ENCODE data around the gene NSG1. TPM values are rescaled to one million over a fixed set of nuclear protein-coding genes. Genes with fewer than 3 reads are reported as not detected.
"Not testable (repeated sequence)": the region's sequence is repeated elsewhere in the genome, so short reads cannot be mapped to it uniquely, and the experiment has no call there.

Gene NSG1, protein sequence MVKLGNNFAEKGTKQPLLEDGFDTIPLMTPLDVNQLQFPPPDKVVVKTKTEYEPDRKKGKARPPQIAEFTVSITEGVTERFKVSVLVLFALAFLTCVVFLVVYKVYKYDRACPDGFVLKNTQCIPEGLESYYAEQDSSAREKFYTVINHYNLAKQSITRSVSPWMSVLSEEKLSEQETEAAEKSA
- total RNA-seq (2014; rRNA removed; shearing (Covaris generic)) = not detected in 2 replicates

GRCh38 chr4:4386736-4387392 lies at the start of gene NSG1:
Gene NSG1 (plus strand): TSS chr4:4387102. CDS start chr4:4387630, 528 bp downstream.
- no peaks in the 10 kb centered on the region for H3K36me3 ChIP-seq
- no peaks in the 10 kb centered on the region for H3K4me1 ChIP-seq
- no peak within 1 kb of the TSS for H3K4me3 ChIP-seq
- H3K9me3 ChIP-seq (replicated peaks) = no peaks in the 10 kb centered on the region
- no peak for DNase-seq
- H3K27me3 ChIP-seq = peaks cover 4% of the 10 kb centered on the region; the same call in 1 of the 2 replicates
- H3K27ac ChIP-seq = no peak within 1 kb of the TSS

DNA sequence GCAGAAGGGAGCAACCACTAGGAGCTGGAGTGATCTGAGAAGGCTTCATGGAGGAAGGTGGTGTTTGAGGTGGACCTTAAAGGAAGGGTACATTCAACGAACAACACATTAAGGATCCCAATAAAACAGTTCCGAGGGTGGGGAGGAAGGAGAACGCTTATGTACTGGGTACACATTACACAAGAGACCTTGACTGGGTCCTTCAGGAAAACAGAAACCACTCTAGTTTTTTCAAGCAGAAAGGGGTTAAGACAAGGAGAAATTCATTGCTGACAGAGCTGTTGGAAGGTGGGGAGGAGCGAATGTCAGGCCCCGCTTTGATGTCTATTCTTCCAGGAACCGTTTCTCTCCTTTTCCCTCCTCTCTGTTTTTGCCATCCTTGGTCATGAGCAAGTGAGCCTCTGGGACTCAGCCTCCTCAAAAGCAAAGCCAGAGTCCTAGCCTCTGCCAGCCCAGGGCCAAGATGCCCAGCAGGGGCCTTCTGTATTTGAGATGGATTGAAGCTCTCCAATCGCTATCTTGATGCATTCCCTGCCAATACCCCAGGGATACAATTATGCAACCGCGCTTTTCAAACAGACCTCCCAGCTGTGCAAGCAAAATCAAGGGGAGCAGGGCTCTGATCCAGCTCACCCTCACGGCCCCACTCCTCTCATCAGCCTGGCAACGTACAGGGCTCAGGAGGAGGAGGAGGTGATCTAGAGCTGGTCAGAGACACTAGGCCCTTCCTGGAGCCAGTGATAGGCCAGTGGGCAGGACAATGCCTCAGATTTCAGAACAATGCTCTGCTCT lies 48.5 kb upstream of the NSG1 start:
- Histone ChIP-seq H3K9me3 (replicated peaks) (no peaks in the 10 kb centered on the region), H3K36me3 (no peaks in the 10 kb centered on the region), H3K4me3 (no peak overlapping the region), H3K27ac (no peak overlapping the region), H3K27me3 (peaks cover 6% of the 10 kb centered on the region; the same call in 1 of the 2 replicates), H3K4me1 (no peaks in the 10 kb centered on the region)
- DNase-seq = no peak

- Histone ChIP-seq H3K27me3 (peaks cover 6% of the 10 kb centered on the region; the same call in 1 of the 2 replicates), H3K9me3 (replicated peaks) (no peaks in the 10 kb centered on the region), H3K36me3 (no peaks in the 10 kb centered on the region), H3K27ac (no peak overlapping the region), H3K4me1 (no peaks in the 10 kb centered on the region), H3K4me3 (no peak overlapping the region)
- DNase-seq = no peak
Observed at GRCh38 chr4:4339504-4340085, 47.3 kb upstream of the NSG1 start.

GRCh38 chr4:4341861-4342650 lies 44.8 kb upstream of the NSG1 start:
- DNase-seq = no peak
- H3K4me3 ChIP-seq = no peak overlapping the region
- no peak overlapping the region for H3K27ac ChIP-seq
- H3K36me3 ChIP-seq = no peaks in the 10 kb centered on the region
- H3K27me3 ChIP-seq = peaks cover 9% of the 10 kb centered on the region; the same call in 1 of the 2 replicates
- no peaks in the 10 kb centered on the region for H3K4me1 ChIP-seq
- H3K9me3 ChIP-seq (replicated peaks) = no peaks in the 10 kb centered on the region

DNA sequence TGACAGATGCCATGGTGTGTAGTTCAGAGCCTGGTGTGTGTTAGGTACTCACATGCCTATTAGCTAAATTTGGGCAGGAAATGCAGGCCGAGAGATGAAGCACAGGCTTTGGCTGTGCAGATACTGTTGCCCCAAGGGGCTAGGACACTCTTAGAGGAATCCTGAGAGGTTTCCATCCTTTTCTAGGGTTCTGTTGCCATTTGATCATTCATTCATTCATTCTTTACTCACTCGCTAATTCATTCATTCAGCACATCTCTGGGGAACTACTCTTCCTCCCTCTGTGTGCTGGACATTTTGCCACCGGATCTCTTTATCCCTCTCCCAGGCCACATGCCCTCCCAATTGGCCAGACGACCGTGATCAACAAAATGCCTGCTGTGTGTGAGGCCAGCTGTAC lies 43.9 kb upstream of the NSG1 start:
- DNase-seq = no peak
- Histone ChIP-seq H3K27me3 (peaks cover 9% of the 10 kb centered on the region; the same call in 1 of the 2 replicates), H3K27ac (no peak overlapping the region), H3K9me3 (replicated peaks) (no peaks in the 10 kb centered on the region), H3K4me1 (no peaks in the 10 kb centered on the region), H3K4me3 (no peak overlapping the region), H3K36me3 (no peaks in the 10 kb centered on the region)

DNA sequence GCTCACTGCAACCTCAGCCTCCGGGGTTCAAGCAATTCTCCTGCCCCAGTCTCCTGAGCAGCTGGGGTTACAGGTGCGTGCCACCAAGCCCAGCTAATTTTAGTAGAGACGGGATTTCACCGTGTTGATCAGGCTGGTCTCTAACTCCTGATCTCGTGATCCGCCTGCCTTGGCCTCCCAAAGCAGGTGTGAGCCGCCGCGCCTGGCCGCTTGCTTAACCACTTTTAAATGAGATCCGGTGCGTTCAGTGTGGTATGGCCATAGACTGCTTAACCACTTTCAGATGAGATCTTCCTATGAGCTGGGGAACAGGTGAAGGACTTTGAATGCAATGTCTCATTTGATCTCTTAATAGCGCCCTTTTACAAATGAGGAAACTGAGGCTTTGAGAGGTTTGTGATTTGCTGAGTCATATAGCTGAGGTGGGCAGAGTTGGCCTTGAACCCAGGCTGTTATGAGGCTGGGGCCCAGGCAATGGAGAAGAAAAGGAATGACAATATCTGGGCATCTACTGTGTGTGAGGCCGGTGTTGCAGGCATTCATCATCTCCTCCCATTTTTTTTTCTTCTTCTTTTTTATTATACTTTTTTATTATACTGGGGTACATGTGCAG lies 41.9 kb upstream of the NSG1 start:
- Histone ChIP-seq H3K9me3 (replicated peaks) (no peaks in the 10 kb centered on the region), H3K36me3 (no peaks in the 10 kb centered on the region), H3K27me3 (peaks cover 9% of the 10 kb centered on the region; the same call in 1 of the 2 replicates), H3K4me3 (no peak overlapping the region), H3K4me1 (no peaks in the 10 kb centered on the region), H3K27ac (no peak overlapping the region)
- no peak for DNase-seq

DNA sequence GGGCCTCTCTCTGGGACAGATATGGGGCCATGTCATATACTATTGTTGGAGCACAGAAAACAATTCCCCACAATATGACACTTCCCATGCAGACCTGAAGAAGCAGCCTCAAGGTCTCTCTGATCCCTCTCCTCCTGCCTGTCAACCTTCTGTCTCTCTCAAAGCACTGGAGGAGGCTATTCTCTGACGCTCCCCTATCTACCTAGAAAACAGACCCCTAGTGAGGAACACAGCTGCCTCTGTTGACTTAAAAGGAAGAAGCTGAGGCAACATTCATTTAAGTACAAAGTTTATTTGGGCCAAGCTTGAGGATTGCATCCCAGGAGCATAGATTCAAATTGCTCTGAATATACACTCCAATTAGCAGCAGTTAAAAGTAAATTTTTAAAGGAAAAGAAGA lies 39.3 kb upstream of the NSG1 start:
- Histone ChIP-seq H3K9me3 (replicated peaks) (no peaks in the 10 kb centered on the region), H3K4me1 (no peaks in the 10 kb centered on the region), H3K4me3 (no peak overlapping the region), H3K27ac (no peak overlapping the region), H3K36me3 (no peaks in the 10 kb centered on the region), H3K27me3 (peaks cover 7% of the 10 kb centered on the region; the same call in 1 of the 2 replicates)
- no peak for DNase-seq

DNA sequence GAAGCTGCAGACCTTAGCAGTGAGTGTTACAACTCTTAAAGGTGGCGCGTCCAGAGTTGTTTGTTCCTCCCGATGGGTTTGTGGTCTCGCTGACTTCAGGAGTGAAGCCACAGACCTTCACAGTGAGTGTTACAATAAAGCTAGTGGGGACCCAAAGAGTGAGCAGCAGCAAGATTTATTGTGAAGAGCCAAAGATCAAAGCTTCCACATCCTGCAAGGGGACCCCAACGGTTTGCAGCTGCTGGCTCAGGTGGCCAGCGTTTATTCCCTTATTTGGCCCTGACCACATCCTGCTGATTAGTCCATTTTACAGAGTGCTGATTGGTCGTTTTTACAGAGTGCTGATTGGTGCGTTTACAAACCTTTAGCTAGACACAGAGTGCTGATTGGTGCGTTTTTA lies 38.3 kb upstream of the NSG1 start:
- peak in 1 of 2 experiments; percentile 13 for DNase-seq
- H3K36me3 ChIP-seq; H3K27ac ChIP-seq; H3K4me1 ChIP-seq; H3K9me3 ChIP-seq (replicated peaks); H3K4me3 ChIP-seq; H3K27me3 ChIP-seq: not testable (repeated sequence)

- Histone ChIP-seq H3K27me3 (0 out of 2 replicates have a peak, but pooled peaks cover 3% of the 10 kb centered on the region), H3K9me3 (replicated peaks) (no peaks in the 10 kb centered on the region), H3K27ac (no peak overlapping the region), H3K36me3 (no peaks in the 10 kb centered on the region), H3K4me1 (no peaks in the 10 kb centered on the region), H3K4me3 (no peak overlapping the region)
- no peak for DNase-seq
Observed at GRCh38 chr4:4349867-4350266, 37.0 kb upstream of the NSG1 start.

GRCh38 chr4:4350909-4351308 lies 36.0 kb upstream of the NSG1 start:
- Histone ChIP-seq H3K4me1 (no peaks in the 10 kb centered on the region), H3K27ac (no peak overlapping the region), H3K4me3 (no peak overlapping the region), H3K27me3 (peaks cover 10% of the 10 kb centered on the region; the same call in 1 of the 2 replicates), H3K9me3 (replicated peaks) (no peaks in the 10 kb centered on the region), H3K36me3 (no peaks in the 10 kb centered on the region)
- DNase-seq = no peak

GRCh38 chr4:4355302-4355701 lies 31.6 kb upstream of the NSG1 start:
- Histone ChIP-seq H3K4me3 (no peak overlapping the region), H3K9me3 (replicated peaks) (no peaks in the 10 kb centered on the region), H3K27me3 (peaks cover 29% of the 10 kb centered on the region; the same call in 1 of the 2 replicates)

DNA sequence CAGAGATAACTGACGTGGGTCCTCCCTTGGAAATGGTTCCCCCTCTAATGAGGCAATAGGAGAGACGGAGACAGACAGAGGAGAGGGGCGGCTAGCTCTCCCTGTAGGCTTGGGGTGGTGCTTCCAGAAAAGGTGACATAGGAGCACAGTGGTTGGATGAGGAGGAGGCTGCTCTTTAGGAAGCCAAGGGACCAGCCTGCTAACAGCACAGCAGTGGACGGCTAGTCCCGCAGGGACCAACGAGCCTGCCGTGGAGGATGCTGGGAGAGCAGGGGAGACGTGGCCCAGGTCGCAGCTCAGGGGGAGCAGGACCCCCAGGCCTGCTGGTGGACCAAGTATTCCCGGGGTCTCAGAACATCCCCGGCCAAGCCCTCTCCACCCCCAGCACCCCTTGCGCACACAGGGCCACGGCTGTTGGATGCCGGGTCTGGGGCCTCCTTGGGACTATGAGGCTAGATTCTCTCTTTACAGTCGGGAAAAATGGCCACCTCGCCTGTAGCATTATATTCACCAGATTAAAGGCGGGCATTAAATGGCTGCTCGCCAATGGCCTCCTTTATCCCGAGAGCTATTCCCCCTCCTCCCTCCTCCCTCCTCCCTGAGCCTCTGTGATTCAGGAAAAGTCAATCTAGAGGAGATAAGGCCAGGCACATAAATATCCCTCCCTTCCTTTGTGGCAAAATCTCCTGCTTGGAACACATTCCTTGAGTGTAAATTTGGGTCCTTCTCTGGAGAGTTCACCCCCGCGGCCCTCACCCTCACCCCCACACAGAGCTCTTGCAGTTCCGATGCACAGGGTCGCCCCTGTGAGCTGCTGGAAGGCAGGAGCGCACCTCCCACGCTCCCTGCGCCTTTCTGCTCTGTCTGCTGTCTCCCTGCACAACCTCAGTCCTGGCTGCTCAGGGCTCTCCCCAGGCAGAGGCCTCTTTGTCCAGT lies 30.5 kb upstream of the NSG1 start:
- DNase-seq = no peak
- Histone ChIP-seq H3K4me1 (no peaks in the 10 kb centered on the region), H3K4me3 (no peak overlapping the region), H3K9me3 (replicated peaks) (no peaks in the 10 kb centered on the region), H3K27me3 (peaks cover 29% of the 10 kb centered on the region; the same call in 1 of the 2 replicates), H3K36me3 (no peaks in the 10 kb centered on the region), H3K27ac (no peak overlapping the region)

More at GRCh38 chr4:4355302-4355701, 31.6 kb upstream of the NSG1 start:
- no peaks in the 10 kb centered on the region for H3K36me3 ChIP-seq
- no peaks in the 10 kb centered on the region for H3K4me1 ChIP-seq
- no peak overlapping the region for H3K27ac ChIP-seq
- DNase-seq = no peak

Measured in SJCRH30 (cell line).